ENCODE data around the gene LYRM4.

Gene LYRM4

DNA sequence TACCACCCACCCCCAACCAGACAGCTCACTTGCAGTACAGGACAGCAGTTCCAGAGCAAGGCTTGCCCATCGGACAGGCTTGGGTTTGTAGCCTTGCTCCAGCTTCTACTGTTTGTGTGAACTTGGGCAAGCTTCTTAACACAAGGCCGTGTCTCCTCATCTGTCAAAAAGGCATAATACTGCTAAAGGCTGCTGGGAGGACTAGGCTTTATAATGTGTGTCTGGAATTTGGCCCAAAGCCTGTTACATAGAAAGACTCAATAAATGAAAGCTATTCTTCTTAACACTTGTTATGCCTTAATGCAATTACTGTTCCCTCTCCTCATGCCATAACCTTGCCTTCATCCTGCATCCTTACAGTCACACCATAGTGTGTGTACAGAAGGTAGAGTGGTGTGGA, 43.4 kb downstream of the LYRM4 start:
- TF ChIP-seq REST (IDR thresholded peaks at IDR 0.05; ENCODE audit: insufficient read depth in 1 of 2, low read depth in 2 of 2, low read length in 2 of 2) (no peak), TAF1 (IDR thresholded peaks at IDR 0.05; ENCODE audit: borderline replicate concordance, insufficient read depth, low read length) (no peak), FOXP2 (optimal IDR thresholded peaks at IDR 0.05; ENCODE audit: borderline replicate concordance, extremely low read depth, extremely low read length, insufficient read depth) (no peak), POLR2AphosphoS5 (IDR thresholded peaks at IDR 0.05; ENCODE audit: low read depth, low read length) (no peak), SIN3A (IDR thresholded peaks at IDR 0.05; ENCODE audit: borderline replicate concordance, insufficient read depth, low read length) (no peak)

GRCh38 chr6:5215799-5216198, 45.0 kb downstream of the LYRM4 start:
- TF ChIP-seq FOXP2 (optimal IDR thresholded peaks at IDR 0.05; ENCODE audit: borderline replicate concordance, extremely low read depth, extremely low read length, insufficient read depth) (no peak), SIN3A (IDR thresholded peaks at IDR 0.05; ENCODE audit: borderline replicate concordance, insufficient read depth, low read length) (no peak), REST (IDR thresholded peaks at IDR 0.05; ENCODE audit: insufficient read depth in 1 of 2, low read depth in 2 of 2, low read length in 2 of 2) (no peak), POLR2AphosphoS5 (IDR thresholded peaks at IDR 0.05; ENCODE audit: low read depth, low read length) (no peak), TAF1 (IDR thresholded peaks at IDR 0.05; ENCODE audit: borderline replicate concordance, insufficient read depth, low read length) (no peak)

DNA sequence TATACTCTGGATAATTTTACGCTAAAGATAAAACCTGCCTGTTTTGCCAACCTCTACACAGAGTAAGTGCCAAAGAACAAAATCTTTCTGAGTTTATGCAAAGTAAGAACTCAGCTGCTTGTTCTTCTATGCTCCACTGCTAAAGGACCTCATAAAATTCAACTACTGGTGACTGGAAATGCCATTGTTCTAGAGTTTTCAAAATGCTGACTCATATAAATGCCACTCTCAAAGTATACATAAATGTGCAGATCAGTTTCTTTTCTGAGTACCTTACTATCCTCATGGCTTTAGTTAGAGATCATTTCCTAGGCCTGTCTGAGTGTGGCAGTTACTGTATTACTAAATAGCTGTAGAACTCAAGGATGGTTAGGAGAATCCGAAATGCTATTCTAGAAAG, 45.6 kb downstream of the LYRM4 start:
- no peak for TF ChIP-seq SIN3A (IDR thresholded peaks at IDR 0.05; ENCODE audit: borderline replicate concordance, insufficient read depth, low read length)
- no peak for TF ChIP-seq FOXP2 (optimal IDR thresholded peaks at IDR 0.05; ENCODE audit: borderline replicate concordance, extremely low read depth, extremely low read length, insufficient read depth)
- no peak for TF ChIP-seq REST (IDR thresholded peaks at IDR 0.05; ENCODE audit: insufficient read depth in 1 of 2, low read depth in 2 of 2, low read length in 2 of 2)
- TF ChIP-seq TAF1 (IDR thresholded peaks at IDR 0.05; ENCODE audit: borderline replicate concordance, insufficient read depth, low read length) = no peak
- no peak for TF ChIP-seq POLR2AphosphoS5 (IDR thresholded peaks at IDR 0.05; ENCODE audit: low read depth, low read length)

DNA sequence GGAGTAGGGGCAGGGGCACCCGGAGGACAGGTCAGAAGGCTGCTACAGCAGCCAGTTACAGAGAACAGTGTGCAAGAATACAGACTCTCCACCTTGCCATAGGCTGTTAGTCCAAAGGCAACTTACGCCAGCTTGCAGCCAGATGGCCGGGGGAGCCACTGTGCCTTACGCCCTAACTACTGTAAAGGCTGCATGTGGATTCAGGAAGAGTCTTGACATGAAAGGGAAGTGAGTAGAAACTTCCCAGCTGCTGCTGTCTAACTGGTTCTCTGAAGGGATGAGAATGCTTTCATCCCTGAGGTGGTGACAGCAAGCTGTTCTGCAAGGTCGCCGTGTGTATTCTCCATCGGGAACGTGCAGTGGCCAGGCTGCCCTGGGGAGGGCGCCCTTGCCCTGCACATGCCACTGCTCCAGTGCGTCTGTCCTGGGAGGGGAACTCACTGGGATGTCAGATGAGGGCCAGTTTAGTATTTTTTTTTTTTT, 46.1 kb downstream of the LYRM4 start:
- TF ChIP-seq SIN3A (IDR thresholded peaks at IDR 0.05; ENCODE audit: borderline replicate concordance, insufficient read depth, low read length) (no peak), TAF1 (IDR thresholded peaks at IDR 0.05; ENCODE audit: borderline replicate concordance, insufficient read depth, low read length) (no peak), FOXP2 (optimal IDR thresholded peaks at IDR 0.05; ENCODE audit: borderline replicate concordance, extremely low read depth, extremely low read length, insufficient read depth) (no peak), POLR2AphosphoS5 (IDR thresholded peaks at IDR 0.05; ENCODE audit: low read depth, low read length) (no peak)

- no peak for TF ChIP-seq REST (IDR thresholded peaks at IDR 0.05; ENCODE audit: insufficient read depth in 1 of 2, low read depth in 2 of 2, low read length in 2 of 2)
- TF ChIP-seq POLR2AphosphoS5 (IDR thresholded peaks at IDR 0.05; ENCODE audit: low read depth, low read length) = no peak
- no peak for TF ChIP-seq SIN3A (IDR thresholded peaks at IDR 0.05; ENCODE audit: borderline replicate concordance, insufficient read depth, low read length)
- no peak for TF ChIP-seq TAF1 (IDR thresholded peaks at IDR 0.05; ENCODE audit: borderline replicate concordance, insufficient read depth, low read length)
- no peak for TF ChIP-seq FOXP2 (optimal IDR thresholded peaks at IDR 0.05; ENCODE audit: borderline replicate concordance, extremely low read depth, extremely low read length, insufficient read depth)
These were observed 46.9 kb downstream of the LYRM4 start for GRCh38 chr6:5213836-5214235.
